ENCODE measurements around the gene F8.
A peak's percentile ranks its signal among the peaks of the same experiment; 100 is the strongest.
"Not testable (repeated sequence)": the region's sequence is repeated elsewhere in the genome, so short reads cannot be mapped to it uniquely, and the experiment has no call there.

Gene F8

DNA sequence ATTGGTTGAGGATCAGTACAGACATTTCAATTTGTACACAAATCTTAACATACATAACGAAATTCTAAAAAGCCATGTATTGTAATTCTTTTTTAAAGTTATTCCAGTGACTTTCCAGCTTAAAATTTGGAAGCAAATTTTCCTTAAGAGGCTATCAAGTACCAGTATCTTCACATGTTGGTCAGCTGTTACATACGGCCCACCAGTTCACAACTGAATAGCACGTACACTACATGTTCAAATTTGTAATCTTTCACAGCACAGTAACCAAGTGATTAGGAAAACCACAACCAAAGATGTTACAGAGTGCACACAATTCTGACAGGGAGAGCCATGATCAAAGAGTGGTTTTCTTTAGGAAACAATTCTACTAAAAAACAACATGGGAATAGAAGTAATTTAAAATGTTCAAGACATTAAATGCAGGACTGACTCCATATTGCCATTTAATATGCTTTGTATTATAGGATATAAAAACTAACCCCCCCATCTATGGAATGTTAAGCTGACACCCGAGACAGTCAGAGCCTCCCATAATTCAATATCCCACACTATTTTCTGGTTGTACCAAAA is 206.1 kb downstream of the F8 start:
- not testable (repeated sequence) for DNase-seq (ENCODE audit: low read depth, low spot score)

DNA sequence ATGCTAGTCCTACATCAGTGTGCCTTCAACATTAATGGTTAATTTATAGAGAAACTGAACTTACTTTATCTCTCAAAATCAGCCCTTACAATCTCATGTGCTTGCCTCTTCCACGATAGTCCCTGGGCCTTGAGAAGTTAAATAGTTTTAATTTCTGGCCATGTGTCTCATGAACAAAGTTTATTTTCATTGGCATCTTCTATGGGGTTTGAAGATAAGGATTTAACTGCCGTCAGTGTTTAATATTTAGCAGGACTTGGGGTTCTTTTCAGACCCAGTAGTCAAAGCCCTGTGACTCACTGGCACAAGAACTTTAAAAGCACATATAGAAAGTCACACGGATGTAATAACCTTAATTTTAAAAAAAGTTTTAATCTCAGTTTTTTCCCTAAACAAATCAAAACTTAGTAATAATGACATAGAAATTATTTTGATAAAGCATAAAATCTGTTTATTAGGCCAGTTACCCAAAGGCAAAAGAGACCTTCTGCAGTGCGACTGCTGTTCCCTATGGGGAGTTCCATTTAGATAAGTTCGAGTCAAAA is 207.2 kb downstream of the F8 start:
- DNase-seq (ENCODE audit: low read depth, low spot score), result no peak

DNA sequence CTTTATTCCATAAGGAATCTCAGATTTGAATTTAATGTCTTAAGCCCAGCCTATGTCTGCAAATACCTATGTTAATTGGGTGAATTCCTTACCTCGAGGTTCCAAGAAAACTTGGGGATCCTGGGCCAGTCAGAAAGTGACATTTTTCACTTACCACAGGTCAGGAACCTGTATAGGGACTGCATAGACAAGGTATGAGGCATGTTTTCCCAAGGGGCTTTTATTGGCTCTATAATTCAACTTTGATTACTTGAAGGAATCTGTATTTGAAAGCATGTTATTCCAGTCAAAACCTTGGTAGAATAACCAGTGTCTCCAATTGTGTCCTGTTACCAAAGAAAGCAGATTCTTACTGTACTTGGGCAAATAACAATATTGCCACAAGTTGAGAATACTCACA is 208.7 kb downstream of the F8 start:
- DNase-seq (ENCODE audit: low read depth, low spot score), result no peak

DNA sequence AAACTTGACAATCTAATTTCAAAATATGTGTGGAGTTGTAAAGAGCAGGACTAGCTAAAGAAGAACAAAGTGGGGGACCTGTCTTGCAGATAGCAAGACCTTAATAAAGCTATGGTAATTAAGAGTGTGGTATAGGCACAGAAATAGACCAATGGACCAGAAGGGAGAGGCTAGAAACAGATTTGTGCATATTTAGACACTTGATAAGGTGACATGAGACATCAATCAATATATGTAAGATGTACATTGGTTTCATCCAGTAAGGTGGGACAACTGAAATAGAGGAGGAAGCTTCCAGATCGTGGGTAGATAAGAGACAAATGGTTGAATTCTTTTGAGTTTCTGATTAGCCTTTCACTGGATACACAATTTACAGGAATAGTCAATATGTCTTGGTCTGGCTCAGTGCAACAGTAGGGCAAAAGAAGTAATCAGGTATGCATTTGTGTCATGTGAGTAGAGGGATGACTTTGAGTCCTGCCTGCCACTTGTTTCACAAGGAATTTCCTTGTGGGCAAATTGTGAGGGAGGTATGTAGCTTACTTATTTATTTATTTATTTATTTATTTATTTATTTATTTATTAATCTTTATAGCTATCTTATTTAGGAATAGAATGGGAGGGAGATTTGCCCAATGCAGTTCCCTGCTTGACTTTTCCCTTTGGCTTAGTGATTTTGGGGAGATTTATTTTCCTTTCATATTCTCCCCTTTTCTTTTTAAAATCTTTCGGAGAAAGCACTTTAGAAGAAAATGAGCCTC is 210.0 kb downstream of the F8 start:
- DNase-seq (ENCODE audit: low read depth, low spot score), result no peak

DNA sequence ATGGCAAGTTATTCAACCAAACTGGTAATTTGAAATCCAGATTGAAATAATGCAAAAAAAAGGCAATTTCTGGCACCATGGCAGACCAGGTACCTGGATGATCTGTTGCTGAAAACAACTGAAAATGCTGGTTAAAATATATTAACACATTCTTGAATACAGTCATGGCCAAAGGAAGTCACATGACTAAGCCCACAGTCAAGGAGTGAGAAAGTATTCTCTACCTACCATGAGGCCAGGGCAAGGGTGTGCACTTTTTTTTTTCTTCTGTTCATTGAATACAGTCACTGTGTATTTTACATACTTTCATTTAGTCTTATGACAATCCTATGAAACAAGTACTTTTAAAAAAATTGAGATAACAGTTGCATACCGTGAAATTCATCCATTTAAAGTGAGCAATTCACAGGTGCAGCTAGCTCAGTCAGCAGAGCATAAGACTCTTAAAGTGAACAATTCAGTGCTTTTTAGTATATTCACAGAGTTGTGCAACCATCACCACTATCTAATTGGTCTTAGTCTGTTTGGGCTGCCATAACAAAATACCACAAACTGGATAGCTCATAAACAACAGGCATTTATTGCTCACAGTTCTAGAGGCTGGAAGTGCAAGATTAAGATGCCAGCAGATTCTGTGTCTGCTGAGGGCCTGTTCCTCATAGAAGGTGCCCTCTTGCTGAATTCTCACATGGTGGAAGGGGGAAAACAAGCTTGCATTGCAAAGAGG is 212.4 kb downstream of the F8 start:
- DNase-seq (ENCODE audit: low read depth, low spot score), result no peak

DNA sequence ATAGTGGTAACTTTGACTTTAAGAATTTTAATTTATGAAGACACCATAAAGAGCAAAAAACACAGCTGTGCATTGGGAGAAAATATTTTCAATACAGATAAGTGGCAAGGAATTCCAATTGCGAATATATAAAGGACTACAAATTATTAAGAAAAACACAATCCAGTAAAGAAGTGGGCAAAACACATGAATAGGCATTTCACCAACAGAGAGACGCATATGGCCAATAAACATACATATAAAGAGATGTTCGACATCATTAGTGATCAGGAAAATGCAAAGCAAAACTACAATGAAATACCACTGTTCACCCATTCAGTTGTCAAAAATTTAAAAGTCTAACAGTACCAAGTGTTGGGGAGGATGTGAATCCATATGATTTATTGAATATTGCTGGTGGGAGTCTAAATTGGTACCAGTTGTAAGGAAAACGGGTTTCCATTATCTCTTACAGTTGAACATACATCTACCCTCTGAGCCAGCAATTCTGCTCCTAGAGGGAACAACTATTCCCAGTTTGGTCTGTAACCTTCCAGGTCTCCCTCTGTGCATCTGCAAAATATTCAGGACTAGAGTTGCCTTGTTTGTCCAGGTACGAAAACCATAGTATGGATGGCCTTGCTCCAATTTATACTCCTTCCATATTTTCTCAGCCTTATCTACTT is 215.6 kb downstream of the F8 start:
- DNase-seq (ENCODE audit: low read depth, low spot score), result no peak

DNA sequence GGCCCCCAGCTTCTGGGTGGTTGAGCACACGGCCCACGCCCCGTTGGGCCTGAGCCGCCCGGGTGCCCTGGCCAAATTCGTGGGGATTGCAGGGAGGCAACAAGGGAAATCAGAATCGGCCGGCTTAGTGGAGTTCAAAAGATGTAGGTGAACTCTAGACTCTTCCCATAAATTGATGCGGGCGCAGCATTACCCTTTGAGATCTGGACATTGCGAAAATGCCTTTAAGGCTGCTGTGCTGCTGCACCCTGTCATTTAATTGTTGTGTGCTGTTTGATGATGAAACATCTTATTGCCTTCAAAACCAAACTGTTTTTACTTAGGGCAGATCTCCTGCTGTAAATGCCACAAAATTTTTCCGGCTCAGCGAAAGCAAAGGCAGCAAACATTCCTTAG is 216.8 kb downstream of the F8 start:
- no peak for DNase-seq (ENCODE audit: low read depth, low spot score)

DNA sequence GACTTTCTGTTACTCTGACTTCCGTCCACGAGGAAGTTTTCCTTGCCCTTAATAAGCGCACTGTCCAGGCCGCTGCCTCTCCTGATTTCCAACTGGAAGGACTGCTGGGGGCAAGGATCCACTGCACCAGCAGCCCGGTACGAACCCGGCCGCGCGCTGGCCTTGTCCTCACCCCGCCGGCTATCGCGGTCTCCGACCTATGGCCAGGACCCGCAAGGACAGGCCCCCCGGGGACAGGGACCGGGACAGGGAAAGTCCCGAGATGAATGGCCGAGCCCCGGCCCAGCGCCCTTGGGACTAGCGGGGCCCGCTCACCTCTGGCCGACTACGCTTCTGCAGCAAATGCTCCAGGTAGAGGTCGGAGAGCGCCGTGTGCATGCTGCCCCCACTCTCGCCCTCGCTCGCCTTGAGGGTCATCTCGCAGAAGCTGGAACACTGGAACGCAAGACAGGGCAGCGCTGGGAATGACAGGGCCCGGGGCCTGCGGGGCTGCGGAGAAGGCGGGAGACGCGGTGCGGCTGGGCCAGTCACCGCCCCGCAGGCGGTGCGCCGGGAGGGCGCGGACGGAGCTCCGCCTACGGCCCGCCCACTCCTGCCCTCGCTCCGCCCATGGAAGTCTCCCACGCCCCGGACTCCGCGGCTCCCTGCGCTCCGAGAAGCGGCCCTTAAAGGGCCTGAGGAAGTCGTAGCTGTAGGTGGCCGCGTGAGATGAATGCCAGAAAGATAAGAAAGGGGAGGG is 217.4 kb downstream of the F8 start, which contains the start of gene MPP1:
Gene MPP1 (minus strand): TSS at position 529 of the 739 bp plus-strand sequence. CDS start 112 bp downstream, at position 417.
- peak; percentile 28 for DNase-seq (ENCODE audit: low read depth, low spot score)

DNA sequence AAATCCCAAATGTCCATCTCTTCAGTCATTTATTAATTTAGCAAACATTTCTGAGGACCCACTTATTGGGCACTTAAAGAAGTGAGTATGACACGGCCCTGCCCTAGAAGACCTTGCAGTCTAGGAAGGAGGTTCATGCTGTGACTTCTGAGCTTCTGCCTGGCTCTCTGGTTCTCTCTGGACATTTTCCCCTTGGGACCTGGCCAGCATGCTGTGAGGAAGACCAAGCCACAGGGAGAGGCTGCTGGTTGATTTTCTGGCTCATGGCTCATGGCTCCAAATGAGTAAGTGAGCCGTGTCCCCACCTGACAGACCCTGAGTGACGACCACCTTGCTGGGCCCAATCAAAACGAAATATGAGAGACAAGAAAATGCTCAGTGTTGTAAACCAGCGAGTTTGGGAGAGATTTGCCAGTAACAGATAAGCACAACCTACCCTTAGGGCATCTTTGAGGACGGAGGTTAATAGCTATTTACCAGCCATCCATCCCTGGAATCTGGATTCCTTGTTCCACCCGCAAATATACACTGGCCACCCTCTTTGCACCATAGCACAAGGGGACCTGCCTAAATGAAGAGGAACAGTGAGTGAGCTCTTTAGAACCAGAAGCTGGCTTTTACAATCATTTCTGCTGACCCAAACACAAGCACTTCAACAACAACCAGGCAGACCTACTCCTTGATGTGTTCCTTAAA is 218.1 kb downstream of the F8 start:
- DNase-seq (ENCODE audit: low read depth, low spot score), result no peak

DNA sequence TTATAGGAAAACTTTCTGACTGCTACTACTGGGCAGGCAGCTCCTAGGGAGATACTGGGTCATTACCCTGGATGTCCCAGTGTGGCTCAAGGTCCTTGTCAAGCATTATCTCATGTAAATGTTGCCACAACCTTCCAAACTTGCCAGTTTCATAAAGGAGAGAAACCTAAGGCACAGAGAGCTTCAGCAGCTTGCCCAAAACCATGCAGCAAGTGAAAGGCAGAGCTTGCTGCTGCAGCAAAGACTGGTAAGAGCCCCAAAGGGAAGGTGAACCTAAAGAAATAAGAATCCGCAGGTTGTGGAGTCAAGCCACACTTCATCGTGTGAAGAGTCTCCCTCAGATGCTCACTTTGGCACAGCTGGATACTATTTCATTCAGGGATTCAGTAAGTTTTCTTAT is 219.6 kb downstream of the F8 start:
- no peak for DNase-seq (ENCODE audit: low read depth, low spot score)

DNA sequence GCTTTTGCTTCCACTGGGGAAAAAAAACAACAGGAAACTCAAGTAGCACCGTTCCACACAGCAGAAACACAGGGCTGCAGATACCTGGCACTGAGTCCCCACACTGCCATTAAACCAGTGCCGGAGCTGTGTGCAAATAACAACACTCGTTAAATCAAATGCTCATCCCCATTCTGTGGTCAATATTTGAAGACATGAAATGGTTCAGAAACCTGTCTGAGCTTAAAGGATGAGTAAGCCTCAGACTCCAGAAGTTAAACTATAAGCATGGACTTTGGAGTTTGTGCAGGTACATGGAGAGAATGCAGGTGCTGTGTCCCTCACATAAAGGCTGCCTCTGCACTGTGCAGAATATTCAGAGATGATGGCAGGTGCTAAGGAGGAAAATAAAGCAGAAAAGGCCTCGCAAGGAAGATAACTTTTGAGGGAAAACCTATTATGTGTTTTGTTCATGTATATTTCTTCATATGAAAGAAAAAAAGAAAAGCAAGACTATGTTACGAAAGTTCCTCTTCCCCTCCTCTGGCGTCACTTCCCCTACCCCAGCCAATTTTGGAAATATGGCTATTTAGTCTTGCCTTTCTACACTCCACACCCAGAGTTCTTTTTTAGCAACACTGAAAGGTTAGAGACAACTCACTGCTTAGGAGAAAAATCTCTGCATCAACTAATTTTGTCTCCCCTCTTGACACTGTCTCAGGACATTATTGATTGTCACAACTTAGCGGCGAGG is 221.9 kb downstream of the F8 start:
- DNase-seq (ENCODE audit: low read depth, low spot score), result no peak

DNA sequence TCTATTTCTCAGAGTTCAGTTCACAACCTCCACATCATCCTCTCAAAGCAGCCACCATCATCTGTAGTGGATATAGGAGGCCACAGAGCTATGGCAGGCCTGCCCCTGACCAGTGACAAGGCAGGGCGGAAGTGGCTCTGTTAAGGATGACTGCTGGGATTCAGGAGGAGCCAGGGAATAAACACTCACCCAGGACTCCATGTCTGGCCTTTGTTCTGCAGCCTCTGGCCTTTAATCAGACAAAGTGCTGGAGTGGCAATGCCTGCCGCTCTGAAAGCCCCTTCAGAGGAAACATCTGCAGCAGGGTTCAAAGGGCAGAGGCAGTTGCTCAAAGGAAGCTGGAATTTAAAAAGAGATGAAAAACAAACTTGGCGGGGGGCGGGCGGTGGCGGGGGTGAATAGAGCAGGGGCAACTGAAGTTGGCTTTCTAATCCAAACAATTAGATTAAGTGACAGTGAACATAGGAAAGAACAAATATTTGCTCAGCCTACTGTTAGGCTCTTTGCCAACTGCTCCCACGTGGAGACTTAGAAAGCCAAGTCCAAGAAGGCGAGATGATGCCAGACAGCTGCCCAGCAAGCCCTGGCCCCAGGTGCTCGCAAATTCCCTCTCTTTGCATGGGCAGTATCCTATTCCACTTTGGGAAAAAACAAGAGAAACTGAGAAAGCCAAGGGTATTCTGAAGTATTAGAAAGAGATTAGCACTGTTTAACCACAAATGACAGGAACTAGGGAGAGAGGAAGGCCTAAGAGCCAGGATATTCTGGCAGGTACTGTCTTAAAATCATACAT is 222.8 kb downstream of the F8 start:
- DNase-seq (ENCODE audit: low read depth, low spot score), result no peak

DNA sequence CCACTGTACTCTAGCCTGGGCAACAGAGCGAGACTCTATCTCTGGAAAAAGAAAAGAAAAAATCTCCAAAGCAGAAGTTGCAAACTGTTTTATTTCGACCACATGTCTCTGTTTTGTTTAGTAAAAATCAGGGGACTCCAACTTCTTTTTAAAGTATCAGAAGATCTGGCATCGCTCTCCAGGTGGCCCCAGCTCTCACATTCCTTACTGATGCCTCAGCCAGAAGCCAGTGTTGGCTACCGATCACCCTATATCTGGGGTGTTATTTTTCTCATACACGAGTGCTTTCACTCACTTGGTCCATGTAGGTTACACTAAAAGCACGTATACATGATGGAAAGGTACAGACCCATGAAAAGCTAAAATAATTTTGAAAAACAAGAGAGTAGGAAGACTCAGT is 225.5 kb downstream of the F8 start:
- no peak for DNase-seq (ENCODE audit: low read depth, low spot score)

DNA sequence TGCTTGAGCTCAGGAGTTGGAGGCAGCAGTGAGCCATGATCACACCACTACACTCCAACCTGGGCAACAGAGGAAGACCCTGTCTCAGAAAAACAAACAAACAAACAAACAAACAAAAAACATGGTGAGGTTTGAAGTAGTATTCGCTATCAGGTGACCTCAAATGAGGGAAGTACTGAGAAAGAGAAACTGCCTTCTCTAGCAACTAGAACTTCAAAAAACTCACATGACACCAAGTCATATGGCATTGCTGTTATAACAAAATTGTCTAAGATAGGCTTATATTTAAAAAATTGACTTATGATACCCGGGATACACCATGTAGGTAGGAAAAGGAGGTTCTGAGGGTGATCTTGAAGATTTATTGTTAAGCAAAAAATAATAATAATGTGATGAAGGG is 227.5 kb downstream of the F8 start:
- no peak for DNase-seq (ENCODE audit: low read depth, low spot score)

DNA sequence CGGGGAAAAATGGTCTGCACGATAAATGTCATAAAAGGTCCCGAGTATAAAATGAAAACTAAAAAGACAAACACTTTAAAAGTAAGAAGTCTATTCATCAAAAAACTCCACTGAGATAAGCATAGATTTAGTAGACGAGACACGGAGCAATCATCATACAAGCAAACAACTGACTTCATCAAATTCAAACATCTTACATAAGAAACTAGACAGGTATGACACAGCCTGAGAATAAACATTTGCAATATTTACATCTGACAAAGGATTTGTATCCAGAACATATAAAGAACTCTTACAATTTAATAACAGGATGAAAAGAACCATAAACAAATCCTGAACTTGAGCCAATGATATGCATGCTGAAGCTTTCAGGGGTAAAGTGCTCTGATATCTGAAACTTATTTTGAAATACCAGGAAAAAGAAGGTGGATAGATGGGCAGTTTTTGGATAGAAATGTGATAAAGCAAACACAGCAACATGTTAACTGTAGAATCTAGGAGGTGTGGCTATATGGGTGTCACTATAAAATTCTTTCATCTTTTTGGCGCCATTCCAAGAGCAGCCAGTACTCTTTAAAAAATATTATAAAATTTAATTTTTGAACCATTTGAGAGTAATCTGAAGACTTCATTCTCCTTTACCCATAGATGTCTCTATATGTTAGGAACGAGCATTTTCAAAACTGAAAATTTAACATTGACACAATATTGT is 229.3 kb downstream of the F8 start:
- DNase-seq (ENCODE audit: low read depth, low spot score), result no peak

DNA sequence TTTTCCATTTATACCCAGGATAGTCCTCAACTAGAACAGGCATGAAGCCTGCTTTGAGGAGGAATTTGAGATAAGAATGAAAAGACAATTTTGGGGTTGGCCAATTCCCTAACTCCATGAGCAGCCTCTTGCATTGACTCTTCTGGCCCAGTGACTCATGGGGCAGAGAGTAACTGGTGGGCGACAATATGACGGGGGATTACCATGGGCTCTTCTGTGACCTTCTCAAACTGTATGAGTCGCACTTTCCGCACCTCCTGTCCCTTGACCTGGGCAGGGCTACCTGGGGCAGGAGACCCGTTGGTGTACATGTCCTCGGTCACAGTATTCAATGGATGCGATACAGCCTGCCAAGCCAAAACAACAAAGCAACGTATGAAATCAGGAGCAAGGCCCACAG is 230.6 kb downstream of the F8 start:
- no peak for DNase-seq (ENCODE audit: low read depth, low spot score)

DNA sequence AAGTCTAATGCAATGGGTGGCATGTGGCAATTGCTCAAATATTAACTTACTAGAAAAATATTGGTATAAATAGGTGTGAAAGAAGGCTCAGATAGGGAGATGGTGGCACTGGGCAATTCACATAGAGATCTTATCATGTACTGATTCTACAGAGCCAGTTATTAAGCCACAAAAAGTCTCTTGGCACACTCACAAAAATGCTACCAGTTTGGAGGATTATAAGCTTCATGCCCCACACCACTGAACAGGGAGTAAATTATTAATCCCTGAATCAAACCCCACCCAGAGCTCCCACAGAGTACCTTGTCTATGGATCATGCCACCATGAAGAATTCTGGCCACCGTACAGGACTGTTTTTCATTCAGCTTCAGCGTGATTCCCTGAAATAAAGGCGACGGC is 231.1 kb downstream of the F8 start:
- no peak for DNase-seq (ENCODE audit: low read depth, low spot score)
